SU-DHL-6 (cell line): ENCODE results near the gene ECSIT.

Experiments
- H2AFZ ChIP-seq: fragments of 200-600 bp; sonication (generic); 2 replicates; pipeline ENCODE4 v1.6.1; 2014; ENCODE audit warnings: low read depth, mild to moderate bottlenecking, moderate library complexity, mixed read lengths, antibody characterized with exemption, low read length; ENCODE audit not compliant: severe bottlenecking
- H3F3A ChIP-seq: fragments of 200-600 bp; shearing (Covaris generic); 2 replicates; pipeline ENCODE4 v1.6.0; 2016; ENCODE audit warnings: antibody characterized with exemption, mild to moderate bottlenecking; ENCODE audit not compliant: insufficient read depth
- H3K27ac ChIP-seq: fragments of 200-600 bp; sonication (generic); 2 replicates; pipeline ENCODE4 v1.5.1; 2016; ENCODE audit warnings: low read depth, mild to moderate bottlenecking, low read length, moderate library complexity, mixed read lengths
- H3K27me3 ChIP-seq: fragments of 200-600 bp; sonication (generic), shearing (Covaris generic); 2 replicates; pipeline ENCODE4 v1.6.0; 2014; ENCODE audit warnings: mild to moderate bottlenecking, low read length
- H3K36me3 ChIP-seq: fragments of 200-600 bp; sonication (generic); 2 replicates; pipeline ENCODE4 v1.6.1; 2014; ENCODE audit warnings: mild to moderate bottlenecking, low read length, mixed read lengths
- H3K4me2 ChIP-seq: fragments of 300-600, 200-600 bp; shearing (Covaris generic), sonication (generic); 2 replicates; pipeline ENCODE4 v1.6.0; 2014; ENCODE audit warnings: low read length, low read depth, mild to moderate bottlenecking; ENCODE audit not compliant: poor library complexity, severe bottlenecking
- H3K4me3 ChIP-seq: fragments of 200-600 bp; sonication (generic); 2 replicates; pipeline ENCODE4 v1.5.1; 2014; ENCODE audit warnings: antibody characterized with exemption, low read length, mild to moderate bottlenecking, mixed read lengths; ENCODE audit not compliant: insufficient read depth, poor library complexity, severe bottlenecking
- H3K79me2 ChIP-seq: fragments of 200-600 bp; sonication (generic); 2 replicates; pipeline ENCODE4 v1.6.1; 2014; ENCODE audit warnings: mild to moderate bottlenecking, low read length, moderate library complexity; ENCODE audit not compliant: insufficient read depth
- H3K9ac ChIP-seq: fragments of 200-600 bp; sonication (generic); 2 replicates; pipeline ENCODE4 v1.7.0; 2014; ENCODE audit warnings: mild to moderate bottlenecking, low read length
- H3K9me2 ChIP-seq: fragments of 200-600 bp; sonication (generic); replicated peaks from 2 replicates; pipeline ENCODE4 v1.6.1; 2014; ENCODE audit warnings: low read length; ENCODE audit not compliant: insufficient read depth
- H3K9me3 ChIP-seq: fragments of 200-600 bp; sonication (generic); 2 replicates; pipeline ENCODE4 v1.6.1; 2014; ENCODE audit warnings: low read length, mixed read lengths; ENCODE audit not compliant: insufficient read depth
- H4K20me1 ChIP-seq: fragments of 200-600 bp; sonication (generic); 2 replicates; pipeline ENCODE4 v1.6.1; 2014; ENCODE audit warnings: low read depth, mild to moderate bottlenecking, antibody characterized with exemption, low read length, moderate library complexity, mixed read lengths
- CTCF ChIP-seq: fragments of 200-600 bp; sonication (generic); IDR thresholded peaks from one replicate; pipeline ENCODE4 v1.5.1; 2017; ENCODE audit warnings: antibody characterized with exemption, mild to moderate bottlenecking, low read length, moderate library complexity; ENCODE audit not compliant: insufficient read depth, poor library complexity, severe bottlenecking
- EZH2phosphoT487 ChIP-seq: fragments of 200-600 bp; sonication (generic), shearing (Covaris generic); conservative IDR thresholded peaks from 2 replicates; pipeline ENCODE4 v1.6.1; 2018; ENCODE audit warnings: mild to moderate bottlenecking, antibody characterized with exemption, low read length, moderate library complexity, mixed read lengths

The ECSIT gene

GRCh38 chr19:11486661-11487503, 42.1 kb downstream of the ECSIT start:
- H2AFZ ChIP-seq: no peak overlapping the region

GRCh38 chr19:11485245-11485837, 43.6 kb downstream of the ECSIT start:
- Histone ChIP-seq H3K27ac (no peak overlapping the region), H3K27me3 (no peaks in the 10 kb centered on the region), H3K9me2 (no peaks in the 10 kb centered on the region), H4K20me1 (no peaks in the 10 kb centered on the region), H3K79me2 (no peaks in the 10 kb centered on the region), H2AFZ (no peak overlapping the region), H3K9me3 (no peaks in the 10 kb centered on the region), H3F3A (no peaks in the 10 kb centered on the region), H3K4me3 (no peak overlapping the region), H3K4me2 (no peak overlapping the region), H3K9ac (no peak overlapping the region), H3K36me3 (no peaks in the 10 kb centered on the region)
- TF ChIP-seq CTCF (no peak), EZH2phosphoT487 (no peak)

More at GRCh38 chr19:11486661-11487503, 42.1 kb downstream of the ECSIT start:
- TF ChIP-seq EZH2phosphoT487: no peak
- TF ChIP-seq CTCF: no peak
- H3F3A ChIP-seq: no peaks in the 10 kb centered on the region
- H3K9me3 ChIP-seq: no peaks in the 10 kb centered on the region
- no peak overlapping the region for H3K9ac ChIP-seq
- H3K4me3 ChIP-seq: no peak overlapping the region
- no peaks in the 10 kb centered on the region for H4K20me1 ChIP-seq
- H3K36me3 ChIP-seq: no peaks in the 10 kb centered on the region
- H3K27me3 ChIP-seq: no peaks in the 10 kb centered on the region
- H3K4me2 ChIP-seq: no peak overlapping the region
- no peaks in the 10 kb centered on the region for H3K9me2 ChIP-seq
- no peaks in the 10 kb centered on the region for H3K79me2 ChIP-seq
- no peak overlapping the region for H3K27ac ChIP-seq

GRCh38 chr19:11483366-11484111, 45.4 kb downstream of the ECSIT start:
- H3K79me2 ChIP-seq: no peaks in the 10 kb centered on the region
- H3K9me3 ChIP-seq: no peaks in the 10 kb centered on the region
- peak overlapping the region; percentile 68; the same call in 1 of the 2 replicates for H3K9ac ChIP-seq
- no peak overlapping the region for H2AFZ ChIP-seq
- no peak overlapping the region for H3K27ac ChIP-seq
- no peaks in the 10 kb centered on the region for H3K36me3 ChIP-seq
- H3K27me3 ChIP-seq: no peaks in the 10 kb centered on the region
- no peak for TF ChIP-seq CTCF
- TF ChIP-seq EZH2phosphoT487: no peak
- H3K4me3 ChIP-seq: no peak overlapping the region
- H3K4me2 ChIP-seq: peak overlapping the region; percentile 62
- no peaks in the 10 kb centered on the region for H3F3A ChIP-seq
- no peaks in the 10 kb centered on the region for H3K9me2 ChIP-seq
- no peaks in the 10 kb centered on the region for H4K20me1 ChIP-seq
